HG03175 (cell line): ENCODE results near the gene ADRA2B.

Source experiments
- ATAC-seq: cut with Tn5 transposase; IDR thresholded peaks from one replicate; pipeline ENCODE4 v1.9.1; 2021; ENCODE audit warnings: mild to moderate bottlenecking, moderate library complexity; ENCODE audit not compliant: unreplicated experiment

The ADRA2B gene

DNA sequence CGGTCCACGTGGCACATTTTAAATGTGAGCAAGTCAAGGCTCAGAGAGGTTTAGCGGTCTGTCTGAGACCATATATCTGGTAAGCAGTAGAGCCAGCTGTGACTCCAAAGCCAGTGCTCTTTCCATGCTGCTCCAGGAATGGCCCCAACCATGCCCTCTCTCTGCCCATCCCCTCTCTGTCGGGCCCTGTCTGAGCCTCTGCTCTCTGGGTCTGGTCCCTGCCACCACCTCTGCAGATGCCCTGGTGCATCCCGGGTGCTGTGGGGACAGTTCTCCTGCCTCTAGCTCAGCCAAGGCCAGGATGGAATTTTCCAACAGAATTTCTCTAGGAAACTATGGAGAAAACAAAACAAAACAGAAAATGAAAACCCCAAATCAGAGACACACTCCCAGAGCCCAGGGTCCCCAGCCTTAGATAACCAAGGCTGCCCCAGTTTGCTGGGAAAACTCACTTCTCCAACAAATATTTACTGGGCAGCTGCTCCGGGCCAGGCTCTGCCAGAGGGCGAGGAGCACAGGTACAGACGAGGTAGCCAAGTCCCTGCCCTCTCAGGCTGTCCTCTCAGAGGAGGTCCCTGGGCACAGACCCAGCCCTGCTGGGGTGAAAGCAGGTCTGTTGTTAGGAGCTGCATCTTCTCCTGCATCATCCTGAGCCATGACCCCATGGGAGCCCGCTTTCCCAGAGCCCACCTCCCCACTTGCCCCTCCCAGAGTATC, 9.2 kb downstream of the ADRA2B start:
- ATAC-seq = no peak

DNA sequence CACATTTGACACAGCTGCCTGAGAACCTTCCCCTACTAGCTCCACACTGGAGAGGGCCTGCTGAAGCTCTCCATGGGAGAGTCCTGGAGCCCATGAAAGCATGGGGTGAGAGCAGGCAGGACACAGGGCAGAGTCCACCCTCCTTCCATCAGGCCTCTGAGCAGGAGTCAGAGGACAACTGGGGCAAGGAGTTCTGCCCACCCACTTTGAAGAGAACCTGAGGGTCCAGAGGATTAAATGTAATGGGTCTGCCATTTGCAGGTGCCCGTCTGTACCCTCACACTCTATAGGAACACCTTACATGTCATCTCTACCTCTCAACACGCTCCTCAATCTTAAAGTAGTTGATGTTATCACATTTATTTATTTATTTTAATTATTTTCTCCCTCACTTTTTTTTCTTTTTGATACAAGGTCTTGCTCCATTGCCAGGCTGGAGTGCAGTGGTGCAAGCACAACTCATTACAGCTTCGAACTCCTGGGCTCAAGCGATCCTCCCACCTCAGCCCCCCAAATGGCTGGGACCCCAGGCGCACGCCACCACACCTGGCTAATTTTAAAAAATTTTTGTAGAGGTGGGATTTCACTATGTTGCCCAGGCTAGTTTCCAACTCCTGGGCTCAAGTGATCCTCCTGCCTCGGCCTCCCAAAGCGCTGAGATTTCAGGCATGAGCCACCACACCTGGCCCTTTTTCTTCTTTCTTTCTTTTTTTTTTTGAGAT, 10.2 kb downstream of the ADRA2B start:
- no peak for ATAC-seq

DNA sequence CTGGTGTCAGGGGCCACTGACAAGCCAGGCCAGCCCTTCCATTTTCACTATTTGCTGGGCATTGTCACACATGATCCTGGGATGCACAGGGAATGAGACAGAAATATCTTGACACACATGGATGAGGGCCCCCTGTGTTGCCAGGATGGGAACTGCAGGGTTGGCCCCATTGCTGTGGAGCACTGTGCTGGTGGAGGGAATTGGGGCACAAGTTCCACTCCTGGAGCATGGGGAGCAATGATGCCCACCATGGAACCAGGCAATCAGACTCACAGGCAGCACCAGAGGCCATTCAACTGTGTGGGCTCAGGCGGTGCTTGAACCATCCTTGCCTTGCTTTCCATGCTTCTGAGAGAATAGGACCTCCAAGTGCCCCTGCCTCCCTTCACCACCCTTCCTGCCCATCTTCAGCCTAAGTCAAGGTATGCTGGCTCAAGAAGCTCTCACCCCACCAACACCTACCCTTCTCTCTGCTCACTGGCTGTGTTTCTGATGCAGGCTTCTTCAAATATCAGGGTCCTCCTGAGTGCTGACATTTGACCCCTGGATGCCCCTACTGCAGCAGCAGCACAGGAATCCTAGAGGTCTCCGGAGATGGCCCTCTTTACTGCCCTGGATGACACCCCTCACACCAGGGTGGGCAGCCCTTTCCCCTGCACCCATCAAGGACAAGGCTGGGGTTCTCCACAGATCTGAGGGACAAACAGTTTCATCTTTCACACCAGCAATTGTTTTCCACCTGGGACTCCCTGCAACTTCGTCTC, 11.0 kb downstream of the ADRA2B start:
- no peak for ATAC-seq

DNA sequence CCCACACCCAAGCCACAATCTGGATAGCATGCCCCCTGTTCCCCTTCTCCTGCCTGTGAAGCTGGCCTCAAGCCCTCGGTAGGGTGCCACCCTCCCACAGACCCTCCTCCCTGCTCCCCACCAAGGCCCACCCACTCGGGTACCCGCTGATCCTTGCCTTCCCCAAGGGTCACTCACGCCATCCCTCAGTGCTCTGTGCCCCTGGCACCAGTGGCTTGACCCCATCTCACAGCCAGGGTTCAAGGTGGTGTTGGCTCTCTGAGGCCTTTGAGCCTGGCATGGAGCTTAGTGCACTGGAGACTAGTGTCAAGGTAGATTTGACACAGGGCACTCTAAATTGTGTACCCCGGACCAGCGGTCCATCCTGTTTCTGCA, 11.9 kb downstream of the ADRA2B start:
- ATAC-seq = no peak

DNA sequence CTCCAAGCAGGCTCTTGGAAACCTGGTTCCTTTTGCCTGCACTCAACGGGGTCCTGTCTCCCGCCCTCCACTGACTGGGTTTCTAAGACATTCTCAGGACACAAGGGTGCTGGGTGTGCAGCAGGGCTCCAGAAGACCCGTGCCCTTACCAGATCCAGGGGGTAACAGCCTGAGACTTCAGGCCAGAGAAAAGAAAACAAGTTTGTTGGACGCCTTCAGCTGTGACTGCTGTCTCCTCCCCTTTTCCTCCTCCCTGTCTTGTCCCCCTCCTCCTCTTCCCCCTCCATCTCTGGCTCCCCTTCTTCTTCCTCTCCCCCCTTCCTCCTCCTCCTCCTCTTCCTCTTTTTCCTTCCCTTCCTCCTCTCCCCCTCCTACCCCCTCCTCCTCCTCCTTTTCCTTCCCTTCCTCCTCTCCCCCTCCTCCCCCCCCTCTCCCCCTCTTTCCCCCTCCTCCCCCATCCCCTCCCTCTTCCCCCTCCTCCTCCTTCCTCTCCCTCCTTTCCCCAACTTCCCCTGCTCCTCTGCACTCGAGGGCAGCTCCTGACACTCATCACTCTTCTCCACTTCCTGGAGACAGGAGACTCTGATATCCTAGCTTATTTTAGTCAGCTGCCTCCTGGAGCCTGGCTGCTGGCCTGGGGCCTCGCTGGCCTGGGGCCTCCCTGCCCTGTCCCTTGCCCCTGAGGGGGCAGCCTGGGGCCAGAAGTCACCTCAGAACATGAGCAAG, 12.4 kb downstream of the ADRA2B start:
- no peak for ATAC-seq

DNA sequence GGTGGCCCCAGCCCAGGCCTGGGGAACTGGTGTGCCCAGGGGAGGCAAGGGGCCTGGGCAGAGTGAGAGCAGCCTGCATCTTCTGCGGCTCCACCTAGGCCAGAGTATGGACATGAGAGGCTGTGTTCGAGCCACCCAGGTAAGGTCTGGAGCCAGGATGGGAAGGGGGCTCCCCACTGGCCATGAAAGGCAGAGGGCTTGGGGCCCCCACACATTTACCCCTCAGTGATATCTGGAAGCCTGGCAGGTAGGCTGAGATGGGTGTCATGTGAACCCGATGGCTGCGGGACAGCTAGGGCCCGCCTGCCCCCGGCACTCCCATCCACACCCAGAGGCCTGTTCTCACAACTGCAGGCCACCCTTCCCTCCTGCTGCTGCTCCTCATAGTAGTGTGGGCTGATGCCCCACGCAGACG, 13.2 kb downstream of the ADRA2B start:
- ATAC-seq = no peak

DNA sequence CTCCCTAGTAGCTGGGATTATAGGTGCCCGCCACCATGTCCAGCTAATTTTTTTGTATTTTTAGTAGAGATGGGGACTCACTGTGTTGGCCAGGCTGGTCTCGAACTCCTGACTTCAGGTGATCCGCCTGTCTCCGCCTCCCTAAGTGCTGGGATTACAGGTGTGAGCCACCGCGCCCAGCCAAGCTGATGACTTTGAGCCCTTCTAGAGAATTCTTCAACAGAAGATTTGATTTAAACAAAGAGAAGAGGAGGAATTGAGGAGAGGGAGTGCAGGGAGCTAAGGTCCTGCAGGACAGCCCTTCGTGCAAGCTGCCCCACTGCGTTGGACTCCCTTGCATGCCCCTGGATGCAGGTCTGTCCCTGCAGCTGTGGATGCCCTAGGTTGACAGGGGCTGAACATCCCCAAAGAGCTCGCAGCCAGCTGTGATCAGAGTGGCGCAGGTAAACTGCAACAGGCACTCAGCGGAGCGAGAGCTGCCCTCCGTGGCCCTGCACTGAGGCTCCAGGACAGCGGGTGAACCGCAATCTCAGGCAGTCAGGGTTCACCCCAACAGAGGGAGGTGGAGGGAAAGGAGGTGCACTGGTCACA, 13.7 kb downstream of the ADRA2B start:
- no peak for ATAC-seq

DNA sequence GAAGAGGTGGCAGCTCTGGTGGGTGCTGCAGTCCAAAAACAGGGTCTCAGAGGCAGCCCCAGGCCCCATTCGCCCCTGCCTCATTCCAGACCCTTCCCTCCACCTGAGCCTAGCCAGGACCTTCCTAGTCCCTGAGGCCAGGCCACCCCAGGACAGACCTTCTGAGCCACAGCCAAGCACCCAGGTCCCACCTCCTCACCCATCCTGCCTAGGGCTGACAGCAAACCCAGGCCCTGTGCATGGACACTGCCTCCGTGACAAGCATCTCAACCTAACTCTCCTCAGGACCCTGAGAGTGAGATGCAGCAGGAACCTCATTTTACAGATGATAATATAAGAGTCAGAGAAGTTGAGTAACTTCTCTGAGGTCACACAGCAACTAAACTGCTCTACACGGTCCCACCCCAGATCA, 15.5 kb downstream of the ADRA2B start:
- ATAC-seq = no peak

DNA sequence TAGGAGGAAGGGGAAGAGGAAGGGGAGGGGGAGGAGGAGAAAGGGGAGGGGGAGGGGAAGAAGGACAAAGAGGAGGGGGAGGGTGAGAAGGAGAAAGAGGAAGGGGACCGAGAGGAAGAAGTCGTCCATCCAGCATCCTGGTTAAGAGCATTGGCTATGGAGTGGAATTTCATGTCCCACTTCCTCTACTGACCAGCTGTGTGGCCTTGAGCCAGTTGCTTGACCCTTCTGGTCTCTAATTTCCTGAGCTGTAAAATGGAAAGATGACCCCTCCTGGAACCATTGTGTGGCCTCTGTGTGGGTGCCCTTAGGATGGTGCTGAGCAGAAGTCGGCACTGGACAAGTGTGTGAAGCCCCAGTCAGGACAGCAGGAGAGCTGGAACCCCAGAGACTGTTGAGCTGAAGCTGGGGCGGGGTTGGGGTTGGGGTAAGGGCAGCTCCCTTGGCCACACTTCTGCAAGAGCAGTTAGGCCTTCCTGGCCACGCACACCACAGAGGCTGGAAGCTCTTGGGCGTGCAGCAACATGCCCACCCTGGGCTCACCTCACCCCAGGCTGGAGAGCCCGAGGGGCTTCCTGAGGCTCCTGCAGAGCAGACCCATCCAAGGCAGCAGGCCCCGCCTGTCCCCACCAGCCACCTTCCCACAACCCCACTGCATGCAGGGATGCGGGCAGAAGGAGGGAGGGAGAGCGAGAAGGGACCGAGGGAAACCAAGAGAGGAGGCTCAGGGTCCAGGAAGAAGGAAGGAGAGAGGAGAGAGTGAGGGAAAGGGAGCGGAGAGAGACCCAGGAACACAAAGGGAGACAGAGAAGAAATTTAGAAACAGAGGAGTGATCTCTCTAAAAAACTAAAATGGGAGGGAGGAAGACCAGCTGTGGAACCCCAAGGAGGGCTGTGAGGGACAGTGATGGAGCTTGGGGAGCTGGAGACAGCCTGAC, 16.2 kb downstream of the ADRA2B start:
- ATAC-seq = no peak

DNA sequence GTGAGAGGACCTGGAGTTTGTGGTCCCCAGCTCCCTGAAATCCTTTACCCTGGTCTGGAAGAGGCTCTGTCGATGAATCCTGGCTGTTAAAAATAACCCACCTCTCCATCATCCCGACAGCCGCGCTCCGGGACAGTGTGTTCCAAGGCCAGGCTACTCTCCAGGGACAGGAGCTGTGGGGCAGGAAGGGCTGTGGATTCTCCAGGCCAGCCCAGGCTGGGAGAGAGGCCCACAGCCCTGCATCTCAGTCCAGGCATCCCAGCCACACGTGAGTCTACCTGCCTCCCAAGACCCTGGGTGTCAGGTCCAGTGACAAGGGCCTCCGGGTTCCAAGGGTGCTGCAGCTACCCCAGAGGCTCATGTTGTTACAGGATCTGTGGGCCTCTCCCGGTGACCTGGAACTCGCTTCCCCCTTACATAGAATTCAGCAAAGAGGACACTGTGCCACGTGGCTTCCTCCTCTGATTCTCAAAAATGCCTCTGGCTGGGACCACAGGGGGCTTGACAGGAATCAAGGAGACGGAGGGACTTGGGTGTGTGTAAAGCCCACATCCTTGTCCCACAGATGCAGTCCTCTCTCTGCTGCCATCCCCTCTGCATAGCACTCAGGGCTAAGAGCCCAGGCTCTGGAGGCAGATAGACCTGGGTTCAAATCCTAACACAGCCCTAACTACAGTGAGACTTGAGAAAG, 17.3 kb downstream of the ADRA2B start:
- ATAC-seq = no peak

DNA sequence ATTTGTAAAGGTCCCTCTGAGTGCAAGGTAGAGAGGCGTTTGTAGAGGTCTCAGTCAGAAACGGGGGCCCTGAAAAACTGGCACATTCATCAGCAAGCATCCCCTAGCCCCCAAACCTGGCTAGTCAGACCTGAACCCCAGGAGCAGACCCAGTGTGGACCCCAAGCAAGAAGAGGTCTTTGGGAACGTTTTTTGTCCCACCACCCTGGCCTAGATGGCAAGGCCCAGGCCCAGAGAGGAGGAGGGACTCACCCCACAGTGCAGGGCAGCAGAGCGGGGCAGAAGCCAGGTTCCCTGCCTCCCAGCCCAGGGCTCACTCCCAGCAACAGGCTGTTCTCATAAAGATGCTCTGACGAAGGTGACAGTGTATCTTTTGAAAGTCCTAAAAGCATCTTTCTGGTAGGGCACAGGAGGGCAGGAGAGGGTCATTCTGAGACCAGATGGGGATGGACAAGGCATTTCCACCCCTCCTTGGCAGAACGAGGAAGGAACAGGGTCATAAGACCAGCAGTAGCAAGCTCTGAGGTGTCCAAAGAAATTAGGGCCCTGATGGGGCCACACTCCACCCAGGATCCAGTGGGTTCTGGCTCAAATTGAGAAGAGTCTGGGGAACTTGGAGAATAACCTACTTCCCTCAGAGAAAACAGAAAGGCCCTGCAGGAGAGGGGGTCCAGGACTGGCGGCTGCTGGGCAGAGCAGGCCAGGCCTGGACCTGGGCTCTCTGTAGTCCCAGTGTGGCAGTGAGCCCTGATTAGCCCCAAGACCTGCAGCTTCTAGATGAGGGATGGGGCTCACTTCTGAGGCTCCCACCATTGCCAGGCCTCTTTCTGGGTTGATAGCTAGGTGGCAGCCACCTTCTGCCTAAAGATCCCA, 18.2 kb downstream of the ADRA2B start:
- ATAC-seq = no peak

DNA sequence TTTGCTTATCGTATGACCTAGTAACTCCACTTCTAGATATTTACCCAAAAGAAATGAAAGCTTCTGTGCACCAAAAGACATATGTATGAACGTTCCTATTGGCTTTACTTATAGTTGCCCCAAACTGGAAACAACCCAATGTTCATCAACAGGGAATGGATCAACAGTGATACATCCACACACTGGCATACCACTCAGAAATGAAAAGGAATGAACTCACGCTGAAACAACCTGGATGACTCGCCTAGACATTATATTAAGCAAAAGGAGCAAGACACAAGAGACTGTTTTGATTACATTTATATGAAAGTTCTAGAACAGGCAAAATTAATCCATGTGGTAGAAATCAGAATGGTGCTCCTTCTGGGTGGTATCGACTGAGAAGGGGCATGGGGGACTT, 18.9 kb downstream of the ADRA2B start:
- ATAC-seq = no peak

DNA sequence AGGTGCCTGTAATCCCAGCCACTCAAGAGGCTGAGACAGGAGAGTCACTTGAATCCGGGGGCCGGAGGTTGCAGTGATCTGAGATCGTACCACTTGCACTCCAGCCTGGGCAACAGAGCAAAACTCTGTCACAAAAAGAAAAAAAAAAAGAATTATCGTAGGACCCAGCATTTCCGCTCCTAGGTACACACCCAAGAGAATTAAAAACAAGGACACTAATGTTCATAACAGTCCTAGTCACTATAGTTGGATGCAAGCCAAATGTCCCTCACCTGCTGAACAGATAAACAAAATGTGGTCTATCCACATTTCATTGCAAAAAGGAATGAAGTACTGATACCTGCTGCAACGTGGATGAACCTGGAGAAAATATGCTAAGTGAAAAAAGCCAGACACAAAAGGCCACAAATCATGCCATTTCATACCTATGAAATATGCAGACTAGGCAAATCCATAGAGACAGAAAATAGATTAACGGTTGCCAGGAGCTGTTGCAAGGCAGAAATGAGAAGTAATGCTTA, 21.2 kb downstream of the ADRA2B start:
- ATAC-seq = no peak

DNA sequence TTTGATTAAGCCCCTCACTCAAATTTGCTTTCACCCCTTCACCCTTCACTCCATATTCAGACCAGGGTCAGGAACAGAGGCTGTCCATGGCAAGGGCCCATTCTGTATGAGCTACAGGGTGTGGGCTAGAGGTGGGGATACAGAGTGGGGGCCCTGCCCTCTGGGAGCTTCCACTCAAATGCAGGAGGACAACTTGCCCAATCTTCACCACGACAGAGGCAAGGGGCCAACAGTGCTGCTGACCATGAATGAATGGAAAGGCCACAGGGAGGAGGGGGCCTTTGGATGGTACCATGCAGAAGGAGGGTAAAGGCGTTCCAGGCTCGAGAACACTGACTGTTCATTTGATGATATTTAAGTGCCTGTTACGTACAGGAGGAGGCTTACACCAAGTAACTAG, 22.8 kb downstream of the ADRA2B start:
- no peak for ATAC-seq

DNA sequence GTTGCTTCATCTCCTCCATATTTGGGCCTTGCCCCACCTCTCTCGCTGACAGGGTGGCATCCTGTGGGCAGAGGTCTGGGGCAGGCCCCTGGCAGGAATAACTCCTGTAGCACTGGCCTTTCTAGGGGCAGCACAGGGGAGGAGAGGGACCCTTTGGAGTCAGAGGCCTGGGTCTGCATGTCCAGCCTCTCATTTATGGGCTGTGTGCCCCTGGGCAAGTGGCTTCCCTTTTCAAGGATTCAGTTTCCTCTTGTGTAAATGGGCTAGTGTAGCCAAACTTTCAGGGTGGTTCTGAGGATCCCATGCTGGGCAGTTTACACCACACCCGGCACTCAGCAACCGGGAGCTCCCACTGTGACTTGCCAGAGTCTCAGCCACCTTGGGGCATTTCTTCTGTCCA, 23.4 kb downstream of the ADRA2B start:
- ATAC-seq = no peak

DNA sequence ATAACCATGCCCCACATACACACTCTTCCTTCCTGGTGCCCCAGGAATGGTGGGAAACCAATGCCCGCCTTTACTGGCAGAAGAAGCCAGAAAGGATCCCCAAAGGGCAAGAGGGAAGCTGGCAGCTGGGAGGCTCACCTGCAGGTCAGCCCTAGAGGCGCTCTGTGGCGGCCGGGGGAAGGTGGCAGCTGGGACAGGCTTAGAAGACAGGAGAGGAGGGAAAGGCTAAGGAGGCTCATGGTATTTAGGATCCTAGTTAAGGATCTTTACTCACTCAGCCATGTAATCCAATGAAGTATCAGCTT, 23.8 kb downstream of the ADRA2B start:
- ATAC-seq = no peak

DNA sequence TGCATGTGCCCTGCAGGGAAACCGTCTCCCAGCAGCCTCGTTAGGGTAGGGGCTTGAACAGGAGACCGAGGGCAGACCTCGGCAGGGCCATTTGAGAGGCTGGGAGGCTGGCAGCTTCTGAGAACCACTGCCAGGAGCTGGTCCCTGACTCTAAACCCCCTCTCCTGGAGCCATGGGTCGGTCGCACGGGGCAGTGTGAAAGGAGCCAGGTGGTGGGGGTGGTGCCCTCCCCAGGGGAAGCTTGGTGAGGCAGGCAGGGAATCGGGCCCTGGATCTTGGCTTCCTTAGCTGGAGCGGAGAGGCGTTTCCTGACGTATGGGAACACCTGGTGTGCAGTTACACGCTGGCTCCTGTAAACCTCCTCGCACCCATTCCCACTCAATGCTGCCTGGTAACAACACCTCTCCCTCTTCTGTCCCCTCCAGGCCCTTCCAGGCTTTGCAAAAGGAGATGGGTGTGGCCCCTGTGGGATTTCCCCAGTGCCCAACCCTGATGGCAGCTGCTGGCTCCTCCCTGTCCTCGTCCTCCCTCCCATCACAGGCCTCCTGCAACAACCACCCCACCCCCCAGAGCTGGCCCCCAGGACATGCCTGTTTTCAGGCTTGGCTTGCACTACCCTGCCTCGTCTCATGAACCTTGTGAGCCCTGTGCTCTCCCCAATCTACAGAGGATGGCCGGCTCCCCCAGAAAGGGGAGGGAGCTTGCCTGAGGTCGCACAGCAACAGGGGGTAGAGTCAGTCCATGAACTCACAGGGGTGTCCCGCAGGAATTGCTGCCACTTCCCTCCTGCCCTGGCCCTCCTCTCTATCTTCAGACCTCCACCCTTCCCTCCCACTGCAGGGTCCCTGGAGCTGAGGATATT, 24.4 kb downstream of the ADRA2B start:
- ATAC-seq = no peak
